Mucosa of descending colon (tissue), 3 donors: Measurements from ENCODE around the gene TRIO. TPM values are rescaled to one million over a fixed set of nuclear protein-coding genes. Genes with fewer than 3 reads are reported as not detected.

Source experiments
- ATAC-seq: fragments of 200-7000 bp; cut with Tn5 transposase; one replicate; pipeline ENCODE4 v1.9.1; 2020; ENCODE audit warnings: mild to moderate bottlenecking, moderate library complexity
- DNase-seq, 3 donors: peaks; one replicate each; pipeline ENCODE4 v3.0.0-alpha.2; 2020
- H3K36me3 ChIP-seq: fragments of 200-600 bp; one replicate; pipeline ENCODE4 v1.8.0; 2021; ENCODE audit warnings: low read depth, mild to moderate bottlenecking
- H3K4me1 ChIP-seq: fragments of 200-600 bp; one replicate; pipeline ENCODE4 v1.8.0; 2021; ENCODE audit warnings: low read depth, mild to moderate bottlenecking
- H3K4me3 ChIP-seq: fragments of 200-600 bp; one replicate; pipeline ENCODE4 v1.8.0; 2021; ENCODE audit warnings: mild to moderate bottlenecking
- H3K9me3 ChIP-seq: fragments of 200-600 bp; one replicate; pipeline ENCODE4 v1.8.0; 2021; ENCODE audit warnings: mild to moderate bottlenecking
- intact Hi-C, 2 donors: fragments of 100-400 bp; cut with DNase I in 1 of 2; cut with micrococcal nuclease in 1 of 2; formaldehyde crosslinking; loops; one replicate each; pipeline versions ENCODE4 v1.11.0 to v1.11.1; 2022; cut with DNase I, micrococcal nuclease
- total RNA-seq, 3 donors: library from RNA; stranded (reverse); fragmentation: NEBNext Ultra II Directional in 2 of 3; extraction: Animal tissue kit (Norgen Biotek cat#: 25700) in 2 of 3; gene quantifications; one replicate each; pipeline versions ENCODE4 v1.2.1 to v1.2.4, GENCODE V29; 2021 to 2023
- TF ChIP-seq, protein P1 (sequence below): fragments of 200-600 bp; IDR thresholded peaks from one replicate; pipeline ENCODE4 v1.8.0; 2022; ENCODE audit warnings: antibody characterized with exemption, mild to moderate bottlenecking
- donor health status: DM: no; HTN: no; CAD: no; lungs with moderate emphysema.
- donor health status: DM: no; HTN: no; CAD: no.
- donor health status: DM: no; HTN: yes; CAD: no.

Gene TRIO
- total RNA-seq, 3 donors from 2014 or later = 164 to 231 (median 168) TPM

GRCh38 chr5:14172149-14172795, 29.1 kb downstream of the TRIO start:
- DNase-seq = no peak
- intact Hi-C loops = no loop called here
- peaks cover 18% of the 10 kb centered on the region for H3K4me1 ChIP-seq
- H3K36me3 ChIP-seq = no peaks in the 10 kb centered on the region
- TF ChIP-seq, protein P1, sequence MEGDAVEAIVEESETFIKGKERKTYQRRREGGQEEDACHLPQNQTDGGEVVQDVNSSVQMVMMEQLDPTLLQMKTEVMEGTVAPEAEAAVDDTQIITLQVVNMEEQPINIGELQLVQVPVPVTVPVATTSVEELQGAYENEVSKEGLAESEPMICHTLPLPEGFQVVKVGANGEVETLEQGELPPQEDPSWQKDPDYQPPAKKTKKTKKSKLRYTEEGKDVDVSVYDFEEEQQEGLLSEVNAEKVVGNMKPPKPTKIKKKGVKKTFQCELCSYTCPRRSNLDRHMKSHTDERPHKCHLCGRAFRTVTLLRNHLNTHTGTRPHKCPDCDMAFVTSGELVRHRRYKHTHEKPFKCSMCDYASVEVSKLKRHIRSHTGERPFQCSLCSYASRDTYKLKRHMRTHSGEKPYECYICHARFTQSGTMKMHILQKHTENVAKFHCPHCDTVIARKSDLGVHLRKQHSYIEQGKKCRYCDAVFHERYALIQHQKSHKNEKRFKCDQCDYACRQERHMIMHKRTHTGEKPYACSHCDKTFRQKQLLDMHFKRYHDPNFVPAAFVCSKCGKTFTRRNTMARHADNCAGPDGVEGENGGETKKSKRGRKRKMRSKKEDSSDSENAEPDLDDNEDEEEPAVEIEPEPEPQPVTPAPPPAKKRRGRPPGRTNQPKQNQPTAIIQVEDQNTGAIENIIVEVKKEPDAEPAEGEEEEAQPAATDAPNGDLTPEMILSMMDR = no peak
- no peak overlapping the region for H3K4me3 ChIP-seq
- no peaks in the 10 kb centered on the region for H3K9me3 ChIP-seq
- ATAC-seq = no peak

DNA sequence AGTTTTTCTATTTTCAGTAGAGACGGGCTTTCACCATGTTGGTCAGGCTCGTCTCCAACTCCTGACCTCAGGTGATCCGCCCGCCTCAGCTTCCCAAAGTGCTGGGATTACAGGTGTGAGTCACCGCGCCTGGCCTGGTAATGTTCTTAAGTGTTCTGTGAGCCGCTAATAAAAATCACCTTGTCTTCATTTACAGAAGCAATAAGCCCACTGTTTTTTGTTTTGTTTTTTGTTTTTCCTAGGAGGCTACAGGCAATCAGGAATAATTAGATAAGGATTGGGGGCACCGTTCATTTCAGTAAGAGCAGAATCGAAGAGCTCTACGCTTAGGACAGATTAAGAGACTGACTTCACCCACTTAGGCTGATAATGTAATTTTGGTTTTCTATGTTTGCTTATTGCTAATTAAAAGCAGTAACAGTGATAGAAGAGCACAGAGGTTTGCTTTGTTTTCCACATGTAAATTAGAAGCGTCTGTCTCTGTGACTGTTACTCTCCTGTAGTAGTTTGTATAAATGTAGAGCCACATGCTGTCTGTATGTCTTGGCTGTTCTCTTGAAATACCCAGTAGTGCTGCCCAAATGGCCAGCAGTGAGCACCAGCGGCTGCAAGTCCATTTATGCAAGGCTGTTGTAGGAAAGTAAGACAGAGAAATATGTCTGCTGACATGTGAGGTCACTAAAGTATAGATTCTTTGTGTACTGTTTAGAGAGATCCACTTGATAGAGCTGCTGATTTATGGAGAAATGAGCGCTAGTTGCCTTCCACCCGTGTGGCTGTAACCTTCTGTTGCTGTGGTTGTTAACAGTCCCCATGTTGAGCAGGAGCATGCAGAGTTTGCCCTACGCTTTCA, 30.5 kb downstream of the TRIO start:
- intact Hi-C loops = no loop called here
- Histone ChIP-seq H3K4me1 (peaks cover 20% of the 10 kb centered on the region), H3K36me3 (no peaks in the 10 kb centered on the region), H3K9me3 (no peaks in the 10 kb centered on the region), H3K4me3 (no peak overlapping the region)
- DNase-seq (no peak), ATAC-seq (peak; percentile 17)
- TF ChIP-seq, protein P1 = no peak

GRCh38 chr5:14174230-14174636, 31.1 kb downstream of the TRIO start:
- ATAC-seq (peak; percentile 44), DNase-seq (no peak)
- Histone ChIP-seq H3K9me3 (no peaks in the 10 kb centered on the region), H3K36me3 (no peaks in the 10 kb centered on the region), H3K4me1 (peaks cover 26% of the 10 kb centered on the region), H3K4me3 (no peak overlapping the region)
- intact Hi-C loops = no loop called here
- TF ChIP-seq, protein P1 = no peak

- TF ChIP-seq, protein P1 = no peak
- Histone ChIP-seq H3K9me3 (no peaks in the 10 kb centered on the region), H3K4me1 (peaks cover 32% of the 10 kb centered on the region), H3K4me3 (no peak overlapping the region), H3K36me3 (no peaks in the 10 kb centered on the region)
- no peak for DNase-seq
- no peak for ATAC-seq
- intact Hi-C loops = no loop called here
Observed at GRCh38 chr5:14175381-14175780, 32.2 kb downstream of the TRIO start.

DNA sequence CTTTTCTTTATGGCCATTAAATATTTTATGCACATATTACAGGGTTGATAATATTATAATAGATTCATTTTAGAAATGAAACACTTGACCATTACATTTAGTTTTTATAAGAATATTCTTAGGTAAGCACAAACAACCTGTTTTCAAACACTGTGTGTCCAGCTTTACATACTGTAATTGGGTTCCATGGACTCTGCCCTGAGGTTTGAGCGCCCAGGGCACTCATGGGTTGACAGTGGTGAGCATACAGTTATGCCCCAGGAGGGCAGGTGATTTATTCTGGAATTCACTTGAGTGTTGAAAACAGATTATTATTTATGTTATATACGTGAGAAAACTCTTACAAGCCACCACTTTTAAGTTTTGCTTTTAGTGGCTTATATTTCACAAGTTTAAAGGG, 33.7 kb downstream of the TRIO start:
- Histone ChIP-seq H3K4me1 (peaks cover 29% of the 10 kb centered on the region), H3K9me3 (no peaks in the 10 kb centered on the region), H3K4me3 (no peak overlapping the region), H3K36me3 (no peaks in the 10 kb centered on the region)
- ATAC-seq (peak; percentile 48), DNase-seq (no peak)
- intact Hi-C loops = no loop called here
- TF ChIP-seq, protein P1 = no peak
